ENCODE measurements around the gene PIP4K2B.
A peak's percentile ranks its signal among the peaks of the same experiment; 100 is the strongest.

The PIP4K2B gene

GRCh38 chr17:38748892-38749222, 50.5 kb downstream of the PIP4K2B start:
- TF ChIP-seq CTCF (IDR thresholded peaks at IDR 0.05; ENCODE audit: borderline replicate concordance, insufficient read depth, low read depth, low read length): no peak
- peak overlapping the region; percentile 47 for H3K4me3 ChIP-seq (ENCODE audit: low read depth, low read length)

GRCh38 chr17:38748149-38748891, 51.0 kb downstream of the PIP4K2B start, which contains the start of gene PCGF2:
Gene PCGF2, minus strand, starts transcription at chr17:38748336. Its CDS starts 7,934 bp downstream, at chr17:38740402.
- TF ChIP-seq CTCF (IDR thresholded peaks at IDR 0.05; ENCODE audit: borderline replicate concordance, insufficient read depth, low read depth, low read length): no peak
- H3K4me3 ChIP-seq (ENCODE audit: low read depth, low read length): peak within 1 kb of the TSS; percentile 61

GRCh38 chr17:38747463-38748148, 51.8 kb downstream of the PIP4K2B start:
- peak; percentile 30; the same call in 1 of the 2 replicates for TF ChIP-seq CTCF (IDR thresholded peaks at IDR 0.05; ENCODE audit: borderline replicate concordance, insufficient read depth, low read depth, low read length)

GRCh38 chr17:38746849-38747462, 52.4 kb downstream of the PIP4K2B start:
- no peak for TF ChIP-seq CTCF (IDR thresholded peaks at IDR 0.05; ENCODE audit: borderline replicate concordance, insufficient read depth, low read depth, low read length)
- H3K4me3 ChIP-seq (ENCODE audit: low read depth, low read length): peak overlapping the region; percentile 61

More at GRCh38 chr17:38747463-38748148, 51.8 kb downstream of the PIP4K2B start:
- peak overlapping the region; percentile 61 for H3K4me3 ChIP-seq (ENCODE audit: low read depth, low read length)

GRCh38 chr17:38746004-38746848, 53.1 kb downstream of the PIP4K2B start:
- no peak overlapping the region for H3K4me3 ChIP-seq (ENCODE audit: low read depth, low read length)
- no peak for TF ChIP-seq CTCF (IDR thresholded peaks at IDR 0.05; ENCODE audit: borderline replicate concordance, insufficient read depth, low read depth, low read length)

GRCh38 chr17:38745545-38745944, 53.8 kb downstream of the PIP4K2B start:
- H3K4me3 ChIP-seq (ENCODE audit: low read depth, low read length): no peak overlapping the region
- TF ChIP-seq CTCF (IDR thresholded peaks at IDR 0.05; ENCODE audit: borderline replicate concordance, insufficient read depth, low read depth, low read length): no peak

All from GM12875 (cell line).